Upper lobe of right lung (tissue), 1 donor: ENCODE data around the gene CLSTN3. TPM values are rescaled to one million over a fixed set of nuclear protein-coding genes. Genes with fewer than 3 reads are reported as not detected.
A peak's percentile ranks its signal among the peaks of the same experiment; 100 is the strongest.

ENCODE experiments used
- ATAC-seq: fragments of 200-7000 bp; cut with Tn5 transposase; one replicate; pipeline ENCODE4 v1.9.1; 2020; ENCODE audit warnings: mild to moderate bottlenecking, moderate library complexity
- DNase-seq: peaks from one replicate; pipeline ENCODE4 v3.0.0-alpha.2; 2020
- H3K27ac ChIP-seq: fragments of 200-600 bp; one replicate; pipeline ENCODE4 v1.8.0; 2022
- H3K27me3 ChIP-seq: fragments of 200-600 bp; one replicate; pipeline ENCODE4 v1.8.0; 2022; ENCODE audit warnings: mild to moderate bottlenecking
- H3K36me3 ChIP-seq: fragments of 200-600 bp; one replicate; pipeline ENCODE4 v1.8.0; 2022
- H3K4me1 ChIP-seq: fragments of 200-600 bp; one replicate; pipeline ENCODE4 v1.8.0; 2022
- H3K4me3 ChIP-seq: fragments of 200-600 bp; one replicate; pipeline ENCODE4 v1.8.0; 2022; ENCODE audit warnings: mild to moderate bottlenecking
- H3K9me3 ChIP-seq: fragments of 200-600 bp; one replicate; pipeline ENCODE4 v1.8.0; 2022
- CTCF ChIP-seq: fragments of 200-600 bp; IDR thresholded peaks from one replicate; pipeline ENCODE4 v1.8.0; 2022; ENCODE audit warnings: antibody characterized with exemption
- intact Hi-C: fragments of 100-400 bp; cut with DNase I; formaldehyde crosslinking; loops from one replicate; pipeline ENCODE4 v1.11.0; 2022
- total RNA-seq: library from RNA; stranded (reverse); fragmentation: NEBNext Ultra II Directional; extraction: Animal tissue kit (Norgen Biotek cat#: 25700); gene quantifications from one replicate; pipeline ENCODE4 v1.2.1, GENCODE V29; 2021
- donor health status: DM: no; HTN: yes; CAD: no; lungs with severe emphysema.

The CLSTN3 gene
- total RNA-seq, 1 donor from 2014 or later, result 48.2 TPM

- H3K4me1 ChIP-seq, result peaks cover 21% of the 10 kb centered on the region
- intact Hi-C loops, result loop anchor here (10.0 kb wide), 1 partner anchor 163 kb away; the partner anchor contains the start of genes C12orf57 and RNU7-1
Measured at GRCh38 chr12:7107636-7108002, 22.6 kb upstream of the CLSTN3 start.

GRCh38 chr12:7108003-7108795 lies 22.0 kb upstream of the CLSTN3 start:
- H3K9me3 ChIP-seq, result no peaks in the 10 kb centered on the region
- H3K36me3 ChIP-seq, result peaks cover 16% of the 10 kb centered on the region
- peak overlapping the region; percentile 77 for H3K4me3 ChIP-seq
- H3K27me3 ChIP-seq, result no peaks in the 10 kb centered on the region
- H3K4me1 ChIP-seq, result peaks cover 26% of the 10 kb centered on the region
- peak overlapping the region; percentile 98 for H3K27ac ChIP-seq
- intact Hi-C loops, result loop anchor here (10.0 kb wide), 1 partner anchor 163 kb away; the partner anchor contains the start of genes C12orf57 and RNU7-1
- peak; percentile 93 for ATAC-seq
- no peak for TF ChIP-seq CTCF
- DNase-seq, result peak; percentile 94

More at GRCh38 chr12:7107636-7108002, 22.6 kb upstream of the CLSTN3 start:
- Histone ChIP-seq H3K36me3 (peaks cover 20% of the 10 kb centered on the region), H3K4me3 (peak overlapping the region; percentile 77), H3K9me3 (no peaks in the 10 kb centered on the region), H3K27ac (peak overlapping the region; percentile 98), H3K27me3 (no peaks in the 10 kb centered on the region)
- ATAC-seq (peak; percentile 19), DNase-seq (no peak)
- no peak for TF ChIP-seq CTCF

- no peaks in the 10 kb centered on the region for H3K9me3 ChIP-seq
- peak; percentile 99 for TF ChIP-seq CTCF
- peak; percentile 85 for ATAC-seq
- peak; percentile 94 for DNase-seq
- no peaks in the 10 kb centered on the region for H3K27me3 ChIP-seq
- H3K4me3 ChIP-seq, result peak within 1 kb of the TSS; percentile 77
- intact Hi-C loops, result loop anchor here (10.0 kb wide), 1 partner anchor 164 kb away; the partner anchor contains the start of genes C12orf57 and RNU7-1
- peaks cover 8% of the 10 kb centered on the region for H3K36me3 ChIP-seq
- peak within 1 kb of the TSS; percentile 98 for H3K27ac ChIP-seq
- H3K4me1 ChIP-seq, result peaks cover 27% of the 10 kb centered on the region
Measured at GRCh38 chr12:7108796-7109571, 21.2 kb upstream of the CLSTN3 start, which contains the start of gene C1RL. Gene C1RL, minus strand, starts transcription at chr12:7109214. Its CDS starts 34 bp downstream, at chr12:7109180.

- peaks cover 3% of the 10 kb centered on the region for H3K36me3 ChIP-seq
- peaks cover 27% of the 10 kb centered on the region for H3K4me1 ChIP-seq
- TF ChIP-seq CTCF, result no peak
- no peak for ATAC-seq
- DNase-seq, result no peak
- H3K27ac ChIP-seq, result peak overlapping the region; percentile 98
- no peaks in the 10 kb centered on the region for H3K27me3 ChIP-seq
- H3K4me3 ChIP-seq, result peak overlapping the region; percentile 77
- intact Hi-C loops, result loop anchor here (10.0 kb wide), 1 partner anchor 165 kb away; the partner anchor contains the start of genes C12orf57 and RNU7-1
- H3K9me3 ChIP-seq, result no peaks in the 10 kb centered on the region
Measured at GRCh38 chr12:7109572-7109920, 20.6 kb upstream of the CLSTN3 start.

- intact Hi-C loops, result loop anchor here (10.0 kb wide), 1 partner anchor 146 kb away; no protein-coding TSS in a partner anchor
- H3K9me3 ChIP-seq, result no peaks in the 10 kb centered on the region
- peaks cover 27% of the 10 kb centered on the region for H3K4me1 ChIP-seq
- no peak for DNase-seq
- no peaks in the 10 kb centered on the region for H3K27me3 ChIP-seq
- no peak for TF ChIP-seq CTCF
- no peak overlapping the region for H3K4me3 ChIP-seq
- H3K27ac ChIP-seq, result no peak overlapping the region
- peaks cover 4% of the 10 kb centered on the region for H3K36me3 ChIP-seq
- no peak for ATAC-seq
Measured at GRCh38 chr12:7110661-7111060, 19.5 kb upstream of the CLSTN3 start.
